Activated naive CD4-positive, alpha-beta T cell treated with anti-CD3 and anti-CD28 coated beads, Interleukin-2, amount 50 U/mL, for 24 hours (primary cell): ENCODE results near the gene SMC1B.

Source experiments
- H3K27ac Mint-ChIP-seq: one replicate; pipeline ENCODE4 v1.8.0; 2021; ENCODE audit warnings: mild to moderate bottlenecking, mixed read lengths
- H3K27me3 Mint-ChIP-seq: one replicate; pipeline ENCODE4 v1.8.0; 2021; ENCODE audit warnings: mixed read lengths
- H3K36me3 Mint-ChIP-seq: one replicate; pipeline ENCODE4 v1.8.0; 2021; ENCODE audit warnings: mixed read lengths
- H3K4me1 Mint-ChIP-seq: one replicate; pipeline ENCODE4 v1.8.0; 2021; ENCODE audit warnings: mixed read lengths
- H3K4me3 Mint-ChIP-seq: one replicate; pipeline ENCODE4 v1.8.0; 2021; ENCODE audit warnings: mild to moderate bottlenecking, mixed read lengths
- H3K9me3 Mint-ChIP-seq: one replicate; pipeline ENCODE4 v1.8.0; 2021; ENCODE audit warnings: mixed read lengths

The SMC1B gene

GRCh38 chr22:45428391-45429385 is 15.3 kb upstream of the SMC1B start:
- Mint-ChIP-seq H3K9me3 (no peaks in the 10 kb centered on the region), H3K36me3 (peaks cover 3% of the 10 kb centered on the region), H3K27me3 (no peaks in the 10 kb centered on the region), H3K4me1 (no peaks in the 10 kb centered on the region), H3K4me3 (no peak overlapping the region), H3K27ac (peak overlapping the region; percentile 71)

GRCh38 chr22:45427114-45427513 is 13.7 kb upstream of the SMC1B start:
- H3K4me1 Mint-ChIP-seq = no peaks in the 10 kb centered on the region
- no peak overlapping the region for H3K4me3 Mint-ChIP-seq
- H3K27me3 Mint-ChIP-seq = no peaks in the 10 kb centered on the region
- H3K36me3 Mint-ChIP-seq = peaks cover 3% of the 10 kb centered on the region
- H3K27ac Mint-ChIP-seq = peak overlapping the region; percentile 44
- H3K9me3 Mint-ChIP-seq = no peaks in the 10 kb centered on the region

- Mint-ChIP-seq H3K27me3 (no peaks in the 10 kb centered on the region), H3K9me3 (no peaks in the 10 kb centered on the region), H3K4me3 (no peak overlapping the region), H3K36me3 (peaks cover 3% of the 10 kb centered on the region), H3K4me1 (no peaks in the 10 kb centered on the region), H3K27ac (no peak overlapping the region)
Observed at GRCh38 chr22:45426387-45426786, 13.0 kb upstream of the SMC1B start.

GRCh38 chr22:45425531-45426265 is 12.3 kb upstream of the SMC1B start:
- Mint-ChIP-seq H3K27ac (no peak overlapping the region), H3K27me3 (no peaks in the 10 kb centered on the region), H3K9me3 (no peaks in the 10 kb centered on the region), H3K4me3 (no peak overlapping the region), H3K4me1 (no peaks in the 10 kb centered on the region), H3K36me3 (peaks cover 3% of the 10 kb centered on the region)

- peaks cover 3% of the 10 kb centered on the region for H3K36me3 Mint-ChIP-seq
- no peaks in the 10 kb centered on the region for H3K4me1 Mint-ChIP-seq
- H3K9me3 Mint-ChIP-seq = no peaks in the 10 kb centered on the region
- H3K27me3 Mint-ChIP-seq = no peaks in the 10 kb centered on the region
- H3K4me3 Mint-ChIP-seq = no peak overlapping the region
- no peak overlapping the region for H3K27ac Mint-ChIP-seq
Observed at GRCh38 chr22:45425101-45425500, 11.7 kb upstream of the SMC1B start.

GRCh38 chr22:45424241-45424731 is 10.9 kb upstream of the SMC1B start:
- H3K27ac Mint-ChIP-seq = no peak overlapping the region
- no peaks in the 10 kb centered on the region for H3K4me1 Mint-ChIP-seq
- peaks cover 3% of the 10 kb centered on the region for H3K36me3 Mint-ChIP-seq
- no peaks in the 10 kb centered on the region for H3K9me3 Mint-ChIP-seq
- H3K4me3 Mint-ChIP-seq = no peak overlapping the region
- no peaks in the 10 kb centered on the region for H3K27me3 Mint-ChIP-seq

- Mint-ChIP-seq H3K4me1 (no peaks in the 10 kb centered on the region), H3K36me3 (peaks cover 3% of the 10 kb centered on the region), H3K27me3 (no peaks in the 10 kb centered on the region), H3K27ac (no peak overlapping the region), H3K9me3 (no peaks in the 10 kb centered on the region), H3K4me3 (no peak overlapping the region)
Observed at GRCh38 chr22:45423524-45423923, 10.1 kb upstream of the SMC1B start.

GRCh38 chr22:45422237-45422983 is 9.0 kb upstream of the SMC1B start:
- no peak overlapping the region for H3K27ac Mint-ChIP-seq
- no peak overlapping the region for H3K4me3 Mint-ChIP-seq
- peaks cover 3% of the 10 kb centered on the region for H3K36me3 Mint-ChIP-seq

GRCh38 chr22:45421349-45422055 is 8.1 kb upstream of the SMC1B start:
- Mint-ChIP-seq H3K9me3 (no peaks in the 10 kb centered on the region), H3K4me1 (no peaks in the 10 kb centered on the region), H3K4me3 (no peak overlapping the region), H3K27me3 (no peaks in the 10 kb centered on the region), H3K36me3 (peaks cover 3% of the 10 kb centered on the region), H3K27ac (no peak overlapping the region)

More at GRCh38 chr22:45422237-45422983, 9.0 kb upstream of the SMC1B start:
- H3K4me1 Mint-ChIP-seq = no peaks in the 10 kb centered on the region
- H3K9me3 Mint-ChIP-seq = no peaks in the 10 kb centered on the region
- H3K27me3 Mint-ChIP-seq = no peaks in the 10 kb centered on the region

- Mint-ChIP-seq H3K4me1 (no peaks in the 10 kb centered on the region), H3K9me3 (no peaks in the 10 kb centered on the region), H3K36me3 (no peaks in the 10 kb centered on the region), H3K27me3 (no peaks in the 10 kb centered on the region), H3K4me3 (no peak overlapping the region), H3K27ac (no peak overlapping the region)
Observed at GRCh38 chr22:45420539-45420938, 7.1 kb upstream of the SMC1B start.

- no peak overlapping the region for H3K27ac Mint-ChIP-seq
- no peaks in the 10 kb centered on the region for H3K4me1 Mint-ChIP-seq
- H3K9me3 Mint-ChIP-seq = no peaks in the 10 kb centered on the region
- no peak overlapping the region for H3K4me3 Mint-ChIP-seq
- no peaks in the 10 kb centered on the region for H3K27me3 Mint-ChIP-seq
- H3K36me3 Mint-ChIP-seq = no peaks in the 10 kb centered on the region
Observed at GRCh38 chr22:45420011-45420410, 6.6 kb upstream of the SMC1B start.

- H3K36me3 Mint-ChIP-seq = no peaks in the 10 kb centered on the region
- peak overlapping the region; percentile 7 for H3K27ac Mint-ChIP-seq
- H3K27me3 Mint-ChIP-seq = no peaks in the 10 kb centered on the region
- peaks cover 4% of the 10 kb centered on the region for H3K4me1 Mint-ChIP-seq
- H3K4me3 Mint-ChIP-seq = no peak overlapping the region
- H3K9me3 Mint-ChIP-seq = no peaks in the 10 kb centered on the region
Observed at GRCh38 chr22:45418770-45419138, 5.4 kb upstream of the SMC1B start.

GRCh38 chr22:45418056-45418769 is 4.8 kb upstream of the SMC1B start:
- no peaks in the 10 kb centered on the region for H3K27me3 Mint-ChIP-seq
- peaks cover 7% of the 10 kb centered on the region for H3K4me1 Mint-ChIP-seq
- H3K4me3 Mint-ChIP-seq = no peak overlapping the region
- no peaks in the 10 kb centered on the region for H3K36me3 Mint-ChIP-seq
- peak overlapping the region; percentile 7 for H3K27ac Mint-ChIP-seq
- no peaks in the 10 kb centered on the region for H3K9me3 Mint-ChIP-seq

GRCh38 chr22:45413013-45413367 is 409 bp downstream of the SMC1B start:
- no peaks in the 10 kb centered on the region for H3K36me3 Mint-ChIP-seq
- H3K27ac Mint-ChIP-seq = no peak overlapping the region
- peak overlapping the region; percentile 58 for H3K4me3 Mint-ChIP-seq
- H3K4me1 Mint-ChIP-seq = peaks cover 7% of the 10 kb centered on the region
- H3K27me3 Mint-ChIP-seq = no peaks in the 10 kb centered on the region
- H3K9me3 Mint-ChIP-seq = peaks cover under 1% of the 10 kb centered on the region
